ENCODE results near the gene GRAMD1A.

The GRAMD1A gene

GRCh38 chr19:35033067-35034004 lies 33.2 kb downstream of the GRAMD1A start:
- H3K4me1 ChIP-seq (ENCODE audit: control insufficient read depth, low read length): peaks cover 11% of the 10 kb centered on the region
- H3F3A ChIP-seq (ENCODE audit: control insufficient read depth, insufficient read depth): 0 out of 2 replicates have a peak, but pooled peaks cover 3% of the 10 kb centered on the region
- H3K4me3 ChIP-seq (ENCODE audit: low read length): no peak overlapping the region
- H3K27ac ChIP-seq (ENCODE audit: low read depth, low read length): no peak overlapping the region
- no peaks in the 10 kb centered on the region for H3K9me3 ChIP-seq (ENCODE audit: control insufficient read depth, insufficient read depth, low read length)
- TF ChIP-seq, protein P1, sequence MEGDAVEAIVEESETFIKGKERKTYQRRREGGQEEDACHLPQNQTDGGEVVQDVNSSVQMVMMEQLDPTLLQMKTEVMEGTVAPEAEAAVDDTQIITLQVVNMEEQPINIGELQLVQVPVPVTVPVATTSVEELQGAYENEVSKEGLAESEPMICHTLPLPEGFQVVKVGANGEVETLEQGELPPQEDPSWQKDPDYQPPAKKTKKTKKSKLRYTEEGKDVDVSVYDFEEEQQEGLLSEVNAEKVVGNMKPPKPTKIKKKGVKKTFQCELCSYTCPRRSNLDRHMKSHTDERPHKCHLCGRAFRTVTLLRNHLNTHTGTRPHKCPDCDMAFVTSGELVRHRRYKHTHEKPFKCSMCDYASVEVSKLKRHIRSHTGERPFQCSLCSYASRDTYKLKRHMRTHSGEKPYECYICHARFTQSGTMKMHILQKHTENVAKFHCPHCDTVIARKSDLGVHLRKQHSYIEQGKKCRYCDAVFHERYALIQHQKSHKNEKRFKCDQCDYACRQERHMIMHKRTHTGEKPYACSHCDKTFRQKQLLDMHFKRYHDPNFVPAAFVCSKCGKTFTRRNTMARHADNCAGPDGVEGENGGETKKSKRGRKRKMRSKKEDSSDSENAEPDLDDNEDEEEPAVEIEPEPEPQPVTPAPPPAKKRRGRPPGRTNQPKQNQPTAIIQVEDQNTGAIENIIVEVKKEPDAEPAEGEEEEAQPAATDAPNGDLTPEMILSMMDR (IDR thresholded peaks at IDR 0.05; ENCODE audit: low read depth, low read length, poor library complexity, severe bottlenecking): no peak
- no peak for TF ChIP-seq EZH2phosphoT487 (IDR thresholded peaks at IDR 0.05; ENCODE audit: borderline replicate concordance, low read length)
- no peaks in the 10 kb centered on the region for H3K79me2 ChIP-seq (ENCODE audit: control insufficient read depth, low read length)
- H4K20me1 ChIP-seq (ENCODE audit: control insufficient read depth, insufficient read depth, low read depth, low read length): 0 out of 2 replicates have a peak, but pooled peaks cover 3% of the 10 kb centered on the region
- H3K4me2 ChIP-seq (ENCODE audit: low read length): no peak overlapping the region
- H3K27me3 ChIP-seq (ENCODE audit: control insufficient read depth, low read length): peaks cover 28% of the 10 kb centered on the region
- no peaks in the 10 kb centered on the region for H3K9me2 ChIP-seq (replicated peaks; ENCODE audit: control insufficient read depth, low read length)
- peaks cover under 1% of the 10 kb centered on the region; the same call in 1 of the 2 replicates for H3K36me3 ChIP-seq (ENCODE audit: control insufficient read depth, low read length)

- Histone ChIP-seq H3K79me2 (ENCODE audit: control insufficient read depth, low read length) (no peaks in the 10 kb centered on the region), H3K9me3 (ENCODE audit: control insufficient read depth, insufficient read depth, low read length) (no peaks in the 10 kb centered on the region), H3K27ac (ENCODE audit: low read depth, low read length) (no peak overlapping the region), H3K4me2 (ENCODE audit: low read length) (no peak overlapping the region), H3K4me3 (ENCODE audit: low read length) (no peak overlapping the region), H3K27me3 (ENCODE audit: control insufficient read depth, low read length) (peaks cover 35% of the 10 kb centered on the region), H3K36me3 (ENCODE audit: control insufficient read depth, low read length) (no peaks in the 10 kb centered on the region), H3K4me1 (ENCODE audit: control insufficient read depth, low read length) (peaks cover 18% of the 10 kb centered on the region), H4K20me1 (ENCODE audit: control insufficient read depth, insufficient read depth, low read depth, low read length) (0 out of 2 replicates have a peak, but pooled peaks cover 3% of the 10 kb centered on the region), H3K9me2 (replicated peaks; ENCODE audit: control insufficient read depth, low read length) (no peaks in the 10 kb centered on the region), H3F3A (ENCODE audit: control insufficient read depth, insufficient read depth) (0 out of 2 replicates have a peak, but pooled peaks cover 3% of the 10 kb centered on the region)
- TF ChIP-seq, protein P1 (IDR thresholded peaks at IDR 0.05; ENCODE audit: low read depth, low read length, poor library complexity, severe bottlenecking): no peak
- no peak for TF ChIP-seq EZH2phosphoT487 (IDR thresholded peaks at IDR 0.05; ENCODE audit: borderline replicate concordance, low read length)
Observed at GRCh38 chr19:35034005-35034502, 33.9 kb downstream of the GRAMD1A start.

- H3K9me2 ChIP-seq (replicated peaks; ENCODE audit: control insufficient read depth, low read length): no peaks in the 10 kb centered on the region
- H3F3A ChIP-seq (ENCODE audit: control insufficient read depth, insufficient read depth): 0 out of 2 replicates have a peak, but pooled peaks cover 1% of the 10 kb centered on the region
- H3K27ac ChIP-seq (ENCODE audit: low read depth, low read length): no peak overlapping the region
- H3K4me3 ChIP-seq (ENCODE audit: low read length): no peak overlapping the region
- no peak overlapping the region for H3K4me2 ChIP-seq (ENCODE audit: low read length)
- peaks cover 39% of the 10 kb centered on the region for H3K27me3 ChIP-seq (ENCODE audit: control insufficient read depth, low read length)
- H3K4me1 ChIP-seq (ENCODE audit: control insufficient read depth, low read length): peaks cover 25% of the 10 kb centered on the region
- H3K9me3 ChIP-seq (ENCODE audit: control insufficient read depth, insufficient read depth, low read length): no peaks in the 10 kb centered on the region
- H4K20me1 ChIP-seq (ENCODE audit: control insufficient read depth, insufficient read depth, low read depth, low read length): 0 out of 2 replicates have a peak, but pooled peaks cover 2% of the 10 kb centered on the region
- no peaks in the 10 kb centered on the region for H3K36me3 ChIP-seq (ENCODE audit: control insufficient read depth, low read length)
- TF ChIP-seq, protein P1 (IDR thresholded peaks at IDR 0.05; ENCODE audit: low read depth, low read length, poor library complexity, severe bottlenecking): no peak
- no peaks in the 10 kb centered on the region for H3K79me2 ChIP-seq (ENCODE audit: control insufficient read depth, low read length)
Observed at GRCh38 chr19:35034588-35035382, 34.7 kb downstream of the GRAMD1A start.
